Naive B cell (primary cell): ENCODE results near the gene PTMS. TPM values are rescaled to one million over a fixed set of nuclear protein-coding genes. Genes with fewer than 3 reads are reported as not detected.
A peak's percentile ranks its signal among the peaks of the same experiment; 100 is the strongest.

Experiments
- ATAC-seq, 2 donors: fragments of 150-1000 bp; cut with Tn5 transposase; 2 replicates each; pipeline ENCODE4 v1.10.0; 2021; ENCODE audit warnings: low read depth in 2 of 2, mild to moderate bottlenecking in 2 of 2, moderate library complexity in 2 of 2
- DNase-seq: peaks from one replicate; pipeline ENCODE4 v3.0.0; 2022
- H3K27ac Mint-ChIP-seq, 6 donors: one replicate each; pipeline ENCODE4 v1.8.0; 2020 to 2022; ENCODE audit warnings: mild to moderate bottlenecking in 6 of 6, mixed read lengths in 6 of 6, moderate library complexity in 5 of 6, inconsistent platforms in 2 of 6
- H3K27me3 Mint-ChIP-seq, 3 donors: one replicate each; pipeline ENCODE4 v1.8.0; 2021 to 2022; ENCODE audit warnings: mixed read lengths in 3 of 3, mild to moderate bottlenecking in 1 of 3
- H3K36me3 Mint-ChIP-seq, 2 donors: one replicate each; pipeline ENCODE4 v1.8.0; 2020 to 2022; ENCODE audit warnings: mixed read lengths in 2 of 2, inconsistent platforms in 1 of 2, mild to moderate bottlenecking in 1 of 2
- H3K4me1 Mint-ChIP-seq, 3 donors: one replicate each; pipeline ENCODE4 v1.8.0; 2020 to 2022; ENCODE audit warnings: mixed read lengths in 3 of 3, inconsistent platforms in 1 of 3, mild to moderate bottlenecking in 1 of 3, moderate library complexity in 1 of 3
- H3K4me3 Mint-ChIP-seq, 8 donors: one replicate each; pipeline ENCODE4 v1.8.0; 2020 to 2022; ENCODE audit warnings: mild to moderate bottlenecking in 8 of 8, mixed read lengths in 8 of 8, moderate library complexity in 8 of 8, inconsistent platforms in 2 of 8
- H3K9me3 Mint-ChIP-seq, 7 donors: one replicate each; pipeline ENCODE4 v1.8.0; 2020 to 2022; ENCODE audit warnings: mixed read lengths in 7 of 7, mild to moderate bottlenecking in 5 of 7, inconsistent platforms in 2 of 7, moderate library complexity in 1 of 7
- polyA plus RNA-seq, 6 donors: library from polyadenylated mRNA; unstranded; fragments of 300-500 nt; fragmentation: Illumina TruSeq; gene quantifications; one replicate each; pipeline ENCODE4 v1.2.3, GENCODE V29; 2021; ENCODE audit warnings: low read depth in 6 of 6

The PTMS gene
- polyA plus RNA-seq, 6 donors from 2014 or later, result 0.38 TPM; not detected in 5

GRCh38 chr12:6757028-6757690, 9.0 kb upstream of the PTMS start:
- peaks cover 9 to 13% (median 10%) of the 10 kb centered on the region in 3 donors for H3K27me3 Mint-ChIP-seq
- no peaks in the 10 kb centered on the region for H3K9me3 Mint-ChIP-seq
- H3K4me1 Mint-ChIP-seq, result peaks cover 12 to 27% (median 25%) of the 10 kb centered on the region in 3 donors
- H3K4me3 Mint-ChIP-seq, result peak overlapping the region in 1 of 8 donors; percentile 60
- no peak for ATAC-seq
- H3K27ac Mint-ChIP-seq, result peak overlapping the region in 1 of 6 donors; percentile 16
- no peaks in the 10 kb centered on the region for H3K36me3 Mint-ChIP-seq
- no peak for DNase-seq

DNA sequence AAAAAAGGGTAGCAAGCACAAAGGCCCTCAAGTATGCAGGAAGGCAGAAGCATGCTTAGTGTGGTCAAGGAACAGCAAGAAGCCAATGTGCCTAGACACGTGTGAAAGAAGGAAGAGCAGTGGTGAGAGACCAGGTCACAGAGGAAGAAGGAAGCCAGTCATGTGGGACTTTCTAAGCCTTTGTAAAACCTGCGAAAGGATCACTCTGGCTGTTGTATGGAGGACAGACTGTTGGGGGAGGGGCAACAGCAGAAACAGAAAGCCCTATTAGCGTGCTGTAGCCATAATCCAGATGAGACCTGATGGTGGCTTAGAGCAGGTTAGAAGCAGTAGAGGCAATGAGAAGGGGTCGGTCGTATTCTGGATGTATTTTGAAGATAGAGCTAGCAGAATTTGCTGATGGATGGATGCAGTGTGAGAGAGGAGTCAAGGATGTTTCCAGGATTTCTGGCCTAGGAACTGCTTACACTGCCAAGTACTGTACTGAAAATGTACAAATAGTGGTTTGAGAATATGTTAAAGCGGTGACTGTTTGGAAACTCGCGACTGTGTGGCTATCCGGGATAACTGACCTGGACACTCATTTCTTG, 7.6 kb upstream of the PTMS start:
- Mint-ChIP-seq H3K36me3 (no peaks in the 10 kb centered on the region), H3K4me3 (no peak overlapping the region), H3K27ac (no peak overlapping the region), H3K4me1 (peaks cover 4 to 19% (median 13%) of the 10 kb centered on the region in 3 donors), H3K9me3 (no peaks in the 10 kb centered on the region), H3K27me3 (peaks cover 9 to 15% (median 13%) of the 10 kb centered on the region in 3 donors)
- no peak for ATAC-seq
- DNase-seq, result no peak

- Mint-ChIP-seq H3K36me3 (no peaks in the 10 kb centered on the region), H3K9me3 (peaks cover 0 to 2% (median 0%) of the 10 kb centered on the region in 7 donors), H3K27ac (no peak overlapping the region), H3K4me1 (peaks cover 9 to 24% (median 18%) of the 10 kb centered on the region in 3 donors), H3K27me3 (peaks cover 18 to 23% (median 22%) of the 10 kb centered on the region in 3 donors), H3K4me3 (no peak overlapping the region)
- ATAC-seq (no peak), DNase-seq (no peak)
Measured at GRCh38 chr12:6759741-6760140, 6.4 kb upstream of the PTMS start.

DNA sequence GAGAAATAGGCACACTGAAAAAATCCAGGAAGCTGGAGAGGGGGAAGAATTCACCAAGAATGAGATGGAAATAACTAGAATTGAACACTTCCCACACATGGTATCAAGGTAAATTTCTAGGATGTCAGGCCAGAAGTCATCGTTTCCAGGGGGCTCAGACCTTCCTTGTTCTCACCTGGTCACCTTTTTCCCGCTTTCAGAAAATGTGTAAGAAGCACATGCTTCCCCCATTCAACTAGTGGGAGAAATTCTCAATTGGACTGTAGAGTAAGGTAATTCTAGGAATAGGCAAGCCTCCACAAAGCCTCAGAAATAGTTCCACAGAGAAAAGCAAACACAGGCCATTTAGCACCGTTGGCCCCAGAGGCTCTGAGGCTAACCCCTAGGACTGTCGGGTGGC, 2.8 kb upstream of the PTMS start:
- peak overlapping the region in 1 of 8 donors; percentile 42 for H3K4me3 Mint-ChIP-seq
- ATAC-seq, result no peak
- H3K9me3 Mint-ChIP-seq, result peaks cover 0 to 2% (median 0%) of the 10 kb centered on the region in 7 donors

DNA sequence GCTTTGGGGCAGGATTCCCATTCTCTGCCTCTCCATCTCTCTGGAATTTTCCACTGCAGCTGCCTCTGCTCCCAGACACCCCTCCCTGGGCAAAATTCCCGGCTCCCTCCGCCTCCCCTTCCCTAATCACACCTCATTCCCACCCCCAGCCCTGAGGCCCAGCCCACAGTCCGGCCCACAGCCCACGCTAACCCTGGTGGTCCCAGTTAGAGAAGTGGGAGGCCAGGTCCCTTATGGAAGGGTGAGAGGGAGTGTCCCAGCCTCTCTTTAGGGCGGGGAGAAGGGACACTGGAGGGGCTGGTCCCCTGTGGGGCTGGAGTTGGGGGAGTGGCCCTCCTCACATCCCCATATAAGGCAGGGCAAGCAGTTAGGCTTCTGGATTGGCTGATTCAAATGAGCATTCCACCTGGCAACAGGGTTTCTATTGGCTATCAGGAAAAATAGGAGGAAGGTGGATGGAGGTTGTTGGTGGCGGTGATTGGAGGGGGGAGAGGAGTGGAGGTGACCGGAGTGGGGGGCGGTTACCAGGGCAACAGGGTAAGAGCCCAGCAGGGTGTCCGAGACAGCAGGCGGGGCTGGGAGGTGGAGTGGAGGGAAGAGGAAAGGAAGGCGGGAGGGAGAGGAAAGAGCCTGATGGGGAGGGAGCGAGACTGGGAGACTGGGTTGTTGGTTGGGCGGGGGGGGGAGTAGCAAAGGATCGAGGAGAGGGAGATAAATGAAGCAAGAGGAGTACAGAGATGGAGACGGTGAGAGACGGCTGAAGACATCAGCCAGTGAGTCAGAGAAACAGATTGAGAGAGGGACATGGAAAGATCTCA, 1.9 kb upstream of the PTMS start:
- DNase-seq (peak; percentile 69), ATAC-seq (peak; percentile 80 to 87)
- Mint-ChIP-seq H3K4me1 (peaks cover 30 to 34% (median 31%) of the 10 kb centered on the region in 3 donors), H3K9me3 (peaks cover 0 to 2% (median 0%) of the 10 kb centered on the region in 7 donors), H3K36me3 (no peaks in the 10 kb centered on the region), H3K4me3 (peak overlapping the region in 7 of 8 donors; percentile 10 to 84 (median 74)), H3K27me3 (peaks cover 45 to 53% (median 49%) of the 10 kb centered on the region in 3 donors), H3K27ac (peak overlapping the region in 4 of 6 donors; percentile 12 to 80 (median 36))

More for the DNA sequence above, 2.8 kb upstream of the PTMS start:
- Mint-ChIP-seq H3K36me3 (no peaks in the 10 kb centered on the region), H3K27ac (no peak overlapping the region), H3K27me3 (peaks cover 37 to 44% (median 41%) of the 10 kb centered on the region in 3 donors), H3K4me1 (peaks cover 31 to 37% (median 34%) of the 10 kb centered on the region in 3 donors)
- DNase-seq, result no peak

DNA sequence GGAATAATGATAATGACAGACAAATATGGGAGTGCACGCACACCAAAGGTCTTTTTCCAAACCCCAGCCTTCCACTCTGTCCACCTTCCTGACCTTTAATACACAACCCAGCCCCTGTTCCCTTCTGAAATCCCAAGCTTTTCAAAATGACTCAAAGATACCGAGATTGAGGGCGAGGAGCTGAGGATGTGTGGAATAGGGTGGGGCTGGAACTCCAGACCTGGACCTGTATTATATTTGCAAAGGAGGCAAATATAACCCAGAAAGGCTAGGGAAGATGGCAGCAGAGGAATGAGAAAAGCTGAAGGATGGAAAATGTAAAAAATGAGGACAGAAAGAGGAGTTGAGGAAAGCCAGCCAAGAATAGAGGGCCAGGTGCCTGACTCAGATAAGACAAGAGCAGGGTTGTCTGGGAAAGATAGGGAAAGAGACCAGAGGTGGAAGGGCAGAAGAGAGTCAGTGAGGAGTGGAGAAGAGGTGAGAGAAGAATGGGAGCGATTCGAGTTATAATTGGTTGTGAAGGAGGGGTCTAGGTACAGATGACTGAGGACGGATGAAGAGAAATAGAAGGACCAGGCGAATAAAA, 1.0 kb upstream of the PTMS start:
- Mint-ChIP-seq H3K4me1 (peaks cover 30 to 34% (median 31%) of the 10 kb centered on the region in 3 donors), H3K27ac (no peak overlapping the region), H3K9me3 (peaks cover 0 to 2% (median 0%) of the 10 kb centered on the region in 7 donors), H3K4me3 (peak overlapping the region; percentile 60 to 90 (median 78)), H3K36me3 (no peaks in the 10 kb centered on the region), H3K27me3 (peaks cover 49 to 55% (median 54%) of the 10 kb centered on the region in 3 donors)
- no peak for ATAC-seq
- no peak for DNase-seq

- H3K36me3 Mint-ChIP-seq, result no peaks in the 10 kb centered on the region
- peaks cover 31 to 40% (median 36%) of the 10 kb centered on the region in 3 donors for H3K4me1 Mint-ChIP-seq
- peak overlapping the region; percentile 76 to 92 (median 88) for H3K4me3 Mint-ChIP-seq
- peak; percentile 66 to 72 for ATAC-seq
- peak overlapping the region in 2 of 6 donors; percentile 55 to 83 for H3K27ac Mint-ChIP-seq
- DNase-seq, result peak; percentile 60
- peaks cover 0 to 2% (median 0%) of the 10 kb centered on the region in 7 donors for H3K9me3 Mint-ChIP-seq
- peaks cover 49 to 72% (median 71%) of the 10 kb centered on the region in 3 donors for H3K27me3 Mint-ChIP-seq
Measured at GRCh38 chr12:6766651-6767349, 637 bp downstream of the PTMS start.

- Mint-ChIP-seq H3K36me3 (no peaks in the 10 kb centered on the region), H3K4me3 (peak overlapping the region; percentile 76 to 92 (median 88)), H3K27me3 (peaks cover 44 to 79% (median 79%) of the 10 kb centered on the region in 3 donors), H3K4me1 (peaks cover 35 to 44% (median 41%) of the 10 kb centered on the region in 3 donors), H3K27ac (peak overlapping the region in 4 of 6 donors; percentile 28 to 90 (median 69)), H3K9me3 (peaks cover 0 to 2% (median 0%) of the 10 kb centered on the region in 7 donors)
- ATAC-seq (no peak), DNase-seq (no peak)
Measured at GRCh38 chr12:6767353-6768319, 1.5 kb downstream of the PTMS start.

- no peak for DNase-seq
- Mint-ChIP-seq H3K4me3 (peak overlapping the region in 5 of 8 donors; percentile 70 to 90 (median 83)), H3K9me3 (peaks cover 0 to 2% (median 0%) of the 10 kb centered on the region in 7 donors), H3K27me3 (peaks cover 44 to 88% (median 88%) of the 10 kb centered on the region in 3 donors), H3K36me3 (no peaks in the 10 kb centered on the region), H3K4me1 (peaks cover 40 to 52% (median 47%) of the 10 kb centered on the region in 3 donors), H3K27ac (no peak overlapping the region)
- no peak for ATAC-seq
Measured at GRCh38 chr12:6768437-6768914, 2.3 kb downstream of the PTMS start.

GRCh38 chr12:6768990-6769389, 2.8 kb downstream of the PTMS start:
- peak overlapping the region in 1 of 6 donors; percentile 56 for H3K27ac Mint-ChIP-seq
- H3K27me3 Mint-ChIP-seq, result peaks cover 44 to 90% (median 88%) of the 10 kb centered on the region in 3 donors
- peak overlapping the region in 2 of 8 donors; percentile 70 to 76 for H3K4me3 Mint-ChIP-seq
- H3K4me1 Mint-ChIP-seq, result peaks cover 39 to 50% (median 46%) of the 10 kb centered on the region in 3 donors
- H3K36me3 Mint-ChIP-seq, result no peaks in the 10 kb centered on the region
- H3K9me3 Mint-ChIP-seq, result peaks cover 0 to 2% (median 0%) of the 10 kb centered on the region in 7 donors
- DNase-seq, result no peak
- ATAC-seq, result no peak

DNA sequence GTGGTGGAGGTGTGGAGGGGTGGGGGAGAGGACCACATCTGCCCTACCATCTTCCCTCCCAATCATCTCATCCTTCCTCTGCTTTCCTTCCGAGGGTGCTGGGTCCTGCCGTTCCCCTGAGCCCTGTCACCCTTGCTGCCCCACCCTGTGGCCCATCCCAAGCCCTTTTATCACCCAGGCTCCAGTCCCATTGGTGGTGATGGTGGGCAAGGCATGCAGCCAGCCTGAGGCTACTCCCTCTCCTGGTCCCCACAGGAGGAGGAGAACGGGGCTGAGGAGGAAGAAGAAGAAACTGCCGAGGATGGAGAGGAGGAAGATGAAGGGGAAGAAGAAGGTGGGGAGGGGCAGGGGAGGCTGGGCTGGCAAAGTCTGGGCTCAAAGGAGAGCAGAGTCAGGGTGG, 3.5 kb downstream of the PTMS start:
- H3K4me1 Mint-ChIP-seq, result peaks cover 34 to 46% (median 46%) of the 10 kb centered on the region in 3 donors
- H3K36me3 Mint-ChIP-seq, result peaks cover 0 to under 1% of the 10 kb centered on the region in 2 donors
- no peak overlapping the region for H3K27ac Mint-ChIP-seq
- peak overlapping the region in 1 of 8 donors; percentile 70 for H3K4me3 Mint-ChIP-seq
- H3K27me3 Mint-ChIP-seq, result peaks cover 43 to 90% (median 88%) of the 10 kb centered on the region in 3 donors
- no peak for ATAC-seq
- DNase-seq, result no peak
- H3K9me3 Mint-ChIP-seq, result peaks cover 0 to 1% (median 0%) of the 10 kb centered on the region in 7 donors
